CD4-positive, alpha-beta T cell treated with Interferon alpha-2 for 1 hour (primary cell): ENCODE results near the gene PPP1R12B.
"Not testable (repeated sequence)": the region's sequence is repeated elsewhere in the genome, so short reads cannot be mapped to it uniquely, and the experiment has no call there.

Source experiments
- DNase-seq, 2 donors: peaks; one replicate each; pipeline ENCODE4 v3.0.0-alpha.2; 2020 to 2022

PPP1R12B gene

DNA sequence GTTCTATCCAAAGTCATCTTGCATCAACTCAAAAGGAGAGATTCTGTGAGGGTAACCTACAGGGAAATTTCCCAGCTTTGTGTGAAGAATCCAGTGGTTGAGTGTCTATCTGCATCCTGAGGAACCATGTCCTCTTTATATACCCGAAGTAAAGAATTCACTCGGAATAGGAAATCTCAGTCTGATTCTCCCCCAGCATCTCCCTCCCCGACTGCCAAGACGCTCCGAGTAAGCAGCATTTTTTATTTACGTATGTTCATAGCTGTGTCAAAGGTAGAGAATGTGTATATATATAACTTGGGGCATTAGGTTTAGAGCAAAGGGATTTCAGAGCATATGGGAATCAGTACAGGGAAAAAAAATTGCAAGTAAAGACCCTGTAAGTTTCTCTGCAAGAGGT, 191.5 kb downstream of the PPP1R12B start:
- DNase-seq = no peak

DNA sequence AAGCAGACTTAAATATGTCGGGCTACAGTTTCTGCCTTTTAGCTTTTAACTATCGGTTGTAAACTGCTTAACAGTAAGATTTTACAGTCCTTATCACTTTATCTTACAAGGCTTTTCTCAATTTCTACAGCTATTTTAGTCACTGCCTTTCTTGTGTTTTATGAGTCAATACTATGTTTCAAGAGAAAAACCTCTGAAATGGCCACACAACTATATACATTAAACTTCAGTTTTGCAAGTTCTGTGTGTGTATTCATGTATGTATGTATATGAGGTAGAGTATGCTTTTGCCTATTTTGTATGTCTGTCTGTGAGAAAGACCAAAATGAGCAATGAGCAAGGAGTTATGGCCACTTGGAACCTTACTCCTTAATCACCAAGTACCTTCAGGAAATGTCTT, 191.9 kb downstream of the PPP1R12B start:
- DNase-seq = no peak

DNA sequence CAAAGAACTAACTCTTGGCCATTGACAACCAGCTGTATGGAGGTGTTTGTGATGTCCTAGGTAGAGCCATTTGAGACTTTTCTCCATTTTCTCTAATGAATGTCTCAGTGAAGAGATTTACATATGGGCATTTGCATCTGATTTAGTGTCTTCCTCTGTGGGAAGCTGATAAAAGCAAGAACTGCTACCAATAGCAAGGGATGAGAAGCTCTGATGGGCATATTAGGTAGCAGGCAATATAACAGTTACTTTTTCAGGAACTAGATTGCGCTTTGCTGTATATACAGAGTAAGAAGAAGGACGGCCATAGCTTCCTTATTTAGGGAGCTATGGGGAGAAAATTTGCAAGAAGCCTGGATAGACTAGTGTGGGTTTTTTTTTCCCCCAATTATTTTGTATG, 192.4 kb downstream of the PPP1R12B start:
- DNase-seq = not testable (repeated sequence)

DNA sequence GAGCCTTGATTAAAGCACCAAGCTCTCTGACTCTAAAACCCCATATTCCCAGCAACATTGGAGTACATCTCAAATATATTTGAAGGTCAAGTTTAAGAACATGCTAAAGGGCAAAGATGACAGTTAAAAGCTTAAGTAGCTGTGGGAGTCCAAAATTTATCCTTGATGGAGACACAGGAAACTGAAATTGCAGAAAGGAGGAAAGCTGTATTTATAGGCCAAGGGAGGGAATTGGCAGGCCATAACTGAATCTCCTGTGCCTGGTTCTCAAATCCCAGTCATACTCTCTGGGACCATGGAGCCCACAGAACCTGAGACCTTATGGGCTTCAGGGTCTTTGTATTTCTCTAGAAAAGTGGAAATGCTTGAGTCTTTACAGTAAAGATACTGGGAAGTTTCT, 193.9 kb downstream of the PPP1R12B start:
- DNase-seq = not testable (repeated sequence)

- not testable (repeated sequence) for DNase-seq
Measured at GRCh38 chr1:202543537-202543936, 195.0 kb downstream of the PPP1R12B start.

DNA sequence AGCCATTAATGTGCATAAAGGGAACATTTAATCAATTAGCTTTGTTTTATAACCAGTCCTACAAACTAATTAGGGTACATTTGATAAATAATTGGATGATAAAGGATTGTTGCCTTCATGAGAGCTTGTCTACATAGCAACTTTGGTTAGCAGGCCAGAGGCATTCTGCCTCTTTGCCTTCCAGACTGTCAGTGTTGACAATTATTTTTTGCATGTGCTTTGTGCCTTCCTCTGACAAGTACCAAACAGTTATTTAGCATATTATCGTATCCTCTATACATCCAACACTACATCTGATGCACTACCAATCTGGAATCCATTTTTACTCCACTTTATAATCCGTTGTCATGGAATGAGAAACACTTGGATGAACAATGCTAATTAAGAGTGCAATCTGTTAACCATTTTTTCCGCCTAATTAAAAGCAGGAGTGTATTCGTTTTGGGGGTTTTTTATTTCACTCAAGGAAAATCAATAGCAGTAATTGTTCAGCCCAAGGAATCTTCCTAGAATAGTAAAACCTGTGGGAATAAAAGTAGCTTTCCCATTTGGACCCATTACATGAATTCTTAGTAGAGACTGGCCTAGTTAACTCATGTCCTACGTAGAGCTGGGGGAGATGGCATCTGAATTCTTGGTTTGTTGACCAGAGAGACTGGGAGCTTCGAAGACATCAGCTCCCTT, 196.4 kb downstream of the PPP1R12B start:
- not testable (repeated sequence) for DNase-seq

- DNase-seq = not testable (repeated sequence)
Measured at GRCh38 chr1:202545647-202546303, 197.3 kb downstream of the PPP1R12B start.

DNA sequence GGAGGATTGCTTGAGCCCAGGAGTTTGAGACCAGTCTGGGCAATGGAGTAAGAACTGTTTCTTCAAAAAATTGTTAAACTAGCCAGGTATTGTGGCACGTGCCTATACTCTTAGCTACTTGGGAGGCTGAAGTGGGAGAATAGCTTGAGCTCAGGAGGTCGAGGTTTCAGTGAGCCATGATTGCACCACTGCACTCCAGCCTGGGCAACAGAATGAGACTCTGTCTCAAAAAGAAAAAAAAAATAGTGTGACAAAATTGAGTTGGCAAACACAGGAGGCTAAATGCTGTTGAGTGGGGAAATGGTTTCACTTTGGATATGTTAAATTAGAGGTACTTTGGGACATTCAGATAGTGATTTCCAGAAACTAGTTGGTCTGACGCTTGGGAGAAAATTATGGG, 197.9 kb downstream of the PPP1R12B start:
- not testable (repeated sequence) for DNase-seq

DNA sequence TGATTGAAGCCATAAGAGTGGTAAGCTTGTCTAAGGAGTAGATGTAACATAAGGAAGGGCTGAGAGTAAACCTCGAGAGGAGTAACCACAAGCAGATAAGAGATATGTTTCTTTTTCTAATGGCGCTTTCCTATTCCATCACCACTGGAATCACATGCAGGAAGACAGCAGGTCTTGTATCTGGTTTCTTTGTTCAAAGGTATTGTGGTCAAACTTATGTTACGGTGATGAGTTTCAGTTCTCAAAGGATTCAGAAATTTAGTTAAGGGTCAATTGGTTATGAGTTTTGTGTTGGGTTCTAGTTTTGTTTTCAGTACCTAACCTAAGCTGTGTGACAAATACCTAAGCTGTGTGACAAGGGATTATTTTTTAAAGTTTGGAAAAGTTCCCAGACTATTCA, 198.3 kb downstream of the PPP1R12B start:
- not testable (repeated sequence) for DNase-seq

GRCh38 chr1:202547215-202547614, 198.7 kb downstream of the PPP1R12B start:
- no peak for DNase-seq

GRCh38 chr1:202550088-202550487, 201.6 kb downstream of the PPP1R12B start:
- not testable (repeated sequence) for DNase-seq

DNA sequence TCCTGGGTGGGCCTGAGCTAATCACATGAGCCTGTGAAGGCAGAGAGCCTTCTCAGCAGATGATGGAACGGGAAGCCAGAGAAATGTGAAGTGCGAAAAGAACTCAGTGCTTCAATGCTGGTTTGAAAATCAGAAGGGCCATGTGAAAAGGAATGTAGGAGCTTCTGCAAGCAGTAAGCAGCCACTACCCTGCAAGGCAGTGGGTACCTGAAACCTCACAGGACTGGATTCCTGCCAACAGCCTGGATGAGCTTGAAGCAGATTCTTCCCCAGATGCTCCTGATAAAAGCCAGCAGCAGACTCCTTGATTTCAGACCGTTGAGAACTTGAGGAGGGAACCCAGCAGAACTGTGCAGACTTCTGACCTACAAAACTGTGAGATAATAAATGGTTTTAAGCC, 203.2 kb downstream of the PPP1R12B start:
- no peak for DNase-seq

DNA sequence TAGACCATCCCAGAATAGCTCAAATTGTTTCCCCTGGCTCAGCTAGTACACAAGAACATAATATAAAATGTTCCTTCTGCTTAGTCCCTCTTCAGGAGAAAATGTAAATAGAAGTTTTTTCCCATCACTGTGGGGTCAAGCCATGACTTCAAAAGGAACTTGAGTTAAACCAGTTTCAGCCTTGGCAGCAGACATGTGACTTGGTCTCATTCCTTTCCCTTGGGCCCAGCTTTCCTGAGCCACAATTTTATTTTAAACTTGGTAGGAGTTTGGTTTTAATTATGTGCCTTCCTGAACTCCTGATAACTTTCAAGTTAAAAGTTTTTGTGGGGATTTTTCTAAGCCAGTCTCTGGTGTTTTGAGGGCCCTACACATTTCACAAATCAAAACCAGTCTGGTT, 204.1 kb downstream of the PPP1R12B start:
- DNase-seq = not testable (repeated sequence)

GRCh38 chr1:202553078-202553477, 204.6 kb downstream of the PPP1R12B start:
- DNase-seq = not testable (repeated sequence)

DNA sequence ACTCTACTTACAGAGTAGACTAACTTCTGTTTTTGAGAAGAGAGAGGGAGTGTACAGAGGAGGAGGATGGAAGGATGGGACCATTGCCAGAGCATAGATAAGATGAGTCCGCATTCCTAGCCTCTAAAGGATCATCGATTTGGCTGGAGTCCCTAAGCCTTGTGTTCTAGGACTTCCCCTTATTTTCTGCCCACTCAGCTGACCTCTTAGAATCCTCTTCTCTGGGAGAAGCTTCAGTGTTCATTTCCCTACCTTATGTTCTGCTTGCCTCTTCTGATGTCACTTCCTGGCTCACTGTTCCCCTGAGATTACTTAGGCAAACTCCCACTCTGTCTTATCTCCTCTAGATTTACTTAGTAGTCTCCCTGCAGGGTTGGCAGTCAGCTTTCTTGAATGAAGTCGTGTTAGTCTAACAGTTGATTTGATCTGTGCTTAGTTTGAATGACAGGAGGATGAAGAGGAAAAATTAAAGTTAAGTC, 205.1 kb downstream of the PPP1R12B start:
- peak in 1 of 2 donors; percentile 3 for DNase-seq

- not testable (repeated sequence) for DNase-seq
Measured at GRCh38 chr1:202554619-202555018, 206.1 kb downstream of the PPP1R12B start.

DNA sequence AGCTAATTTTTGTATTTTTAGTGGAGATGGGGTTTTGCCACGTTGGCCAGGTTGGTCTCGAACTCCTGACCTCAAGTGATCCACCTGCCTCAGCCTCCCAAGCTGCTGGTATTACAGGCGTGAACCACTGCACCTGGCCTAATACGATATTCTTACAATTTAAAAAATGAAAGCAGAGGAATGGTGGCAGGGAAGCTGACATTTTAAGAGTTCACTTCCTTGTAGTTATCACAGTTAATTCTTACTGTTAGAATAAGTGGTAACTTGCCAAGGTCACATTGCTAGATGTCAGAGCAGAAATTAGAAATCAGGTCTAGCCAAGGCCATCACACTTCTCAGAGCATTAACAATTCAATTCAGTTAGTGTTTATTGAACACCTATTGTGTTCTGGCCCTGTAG, 207.5 kb downstream of the PPP1R12B start:
- not testable (repeated sequence) for DNase-seq

GRCh38 chr1:202557662-202558061, 209.2 kb downstream of the PPP1R12B start:
- not testable (repeated sequence) for DNase-seq

DNA sequence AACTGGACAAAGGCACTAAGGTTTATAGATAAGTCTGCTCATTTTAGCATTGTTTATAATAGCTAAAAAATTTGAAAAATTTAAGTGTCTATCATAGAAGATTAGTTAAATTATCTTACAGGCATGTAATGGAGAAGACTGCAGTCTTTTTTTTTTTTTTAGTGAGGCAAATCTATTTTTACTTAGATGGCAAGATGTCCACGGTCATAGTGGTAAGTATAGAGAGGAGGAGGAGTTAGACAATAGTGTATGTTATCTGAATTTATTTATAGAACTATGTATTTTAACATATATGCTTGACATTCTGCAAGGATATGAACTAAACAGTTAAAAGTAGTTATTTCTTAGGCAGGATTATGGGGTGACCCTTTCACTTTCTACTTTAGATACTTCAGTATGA, 212.7 kb downstream of the PPP1R12B start:
- no peak for DNase-seq

DNA sequence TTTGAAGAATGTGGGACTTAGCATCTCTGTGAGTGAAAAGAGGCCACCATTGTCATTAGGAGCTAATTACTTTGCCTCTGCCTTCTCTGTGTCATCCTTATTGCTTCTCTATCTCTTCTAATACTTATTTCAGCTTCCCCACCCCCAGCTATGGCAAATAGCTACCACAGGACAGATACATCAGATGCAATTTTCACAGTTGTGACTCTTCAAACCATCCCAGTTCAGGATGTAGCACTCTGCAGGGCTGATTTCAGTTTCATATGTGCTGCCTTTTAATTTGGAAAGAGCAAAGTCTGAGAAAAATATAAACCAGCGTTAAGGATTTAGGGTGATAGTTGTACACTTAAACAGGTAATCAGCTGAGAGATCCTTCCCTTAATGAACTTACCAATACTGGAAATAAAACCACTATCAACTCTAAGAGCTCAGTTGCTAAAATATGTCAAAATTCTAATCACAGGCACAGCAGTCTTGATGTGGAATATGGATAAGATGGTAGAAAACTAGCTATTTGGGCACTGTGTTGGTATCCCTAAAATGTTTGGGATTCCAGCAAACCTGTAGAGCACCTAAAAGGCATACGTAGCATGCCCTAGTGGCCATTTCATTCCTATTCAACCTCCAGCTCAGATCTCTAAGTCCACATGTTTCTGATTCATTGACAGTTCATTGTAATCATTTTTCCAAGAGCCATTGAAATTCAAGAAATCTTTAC, 213.4 kb downstream of the PPP1R12B start:
- no peak for DNase-seq

- no peak for DNase-seq
Measured at GRCh38 chr1:202562444-202563060, 214.1 kb downstream of the PPP1R12B start.

- DNase-seq = no peak
Measured at GRCh38 chr1:202563818-202564217, 215.3 kb downstream of the PPP1R12B start.

- no peak for DNase-seq
Measured at GRCh38 chr1:202564958-202565495, 216.5 kb downstream of the PPP1R12B start.
